HepG2 (cell line): ENCODE results near the gene CLN6. TPM values are rescaled to one million over a fixed set of nuclear protein-coding genes. Genes with fewer than 3 reads are reported as not detected.

ENCODE experiments used
- BRF2 ChIP-seq: sonication (generic); formaldehyde crosslinking; IDR thresholded peaks from 2 replicates; pipeline ENCODE4 v1.8.1; 2022; ENCODE audit warnings: mild to moderate bottlenecking, missing genetic modification reagents
- CERS6 ChIP-seq: sonication (generic); formaldehyde crosslinking; IDR thresholded peaks from 2 replicates; pipeline ENCODE4 v1.5.0; 2020; ENCODE audit warnings: missing genetic modification reagents
- CSRNP1 ChIP-seq: sonication (generic); formaldehyde crosslinking; IDR thresholded peaks from 2 replicates; pipeline ENCODE4 v1.8.1; 2023; ENCODE audit warnings: mild to moderate bottlenecking, missing genetic modification reagents
- E2F5 ChIP-seq: sonication (generic); formaldehyde crosslinking; conservative IDR thresholded peaks from 2 replicates; pipeline ENCODE4 v1.4.0; 2020; ENCODE audit warnings: missing genetic modification reagents
- ELF3 ChIP-seq: IDR thresholded peaks from 2 replicates; pipeline ENCODE4 v1.6.1; 2016; ENCODE audit warnings: missing genetic modification reagents, missing compliant biosample characterization
- HNRNPH1 ChIP-seq: fragments of 200-400 bp; formaldehyde crosslinking; optimal IDR thresholded peaks from 2 replicates; pipeline ENCODE3; 2017; ENCODE audit warnings: mild to moderate bottlenecking, low read depth, low read length
- IKZF4 ChIP-seq: sonication (generic); formaldehyde crosslinking; IDR thresholded peaks from 2 replicates; pipeline ENCODE4 v1.5.1; 2020; ENCODE audit warnings: borderline replicate concordance, mild to moderate bottlenecking, low read depth, missing genetic modification reagents; ENCODE audit errors: not compliant biosample characterization
- ISX ChIP-seq: sonication (generic); formaldehyde crosslinking; conservative IDR thresholded peaks from 2 replicates; pipeline ENCODE4 v1.5.0; 2020; ENCODE audit warnings: missing genetic modification reagents
- PAX8 ChIP-seq: sonication (generic); formaldehyde crosslinking; IDR thresholded peaks from 2 replicates; pipeline ENCODE4 v1.8.0; 2022; ENCODE audit warnings: mild to moderate bottlenecking, missing genetic modification reagents, borderline replicate concordance
- RCOR2 ChIP-seq: IDR thresholded peaks from 2 replicates; pipeline ENCODE4 v1.6.1; 2016; ENCODE audit warnings: missing biosample characterization, missing genetic modification reagents
- TERF1 ChIP-seq: sonication (generic); formaldehyde crosslinking; IDR thresholded peaks from 2 replicates; pipeline ENCODE4 v1.8.0; 2022; ENCODE audit warnings: mild to moderate bottlenecking, missing genetic modification reagents, moderate library complexity
- ZBTB37 ChIP-seq: sonication (generic); formaldehyde crosslinking; IDR thresholded peaks from 2 replicates; pipeline ENCODE4 v1.4.0; 2020; ENCODE audit warnings: mild to moderate bottlenecking, missing genetic modification reagents
- ZNF17 ChIP-seq: sonication (generic); formaldehyde crosslinking; IDR thresholded peaks from 2 replicates; pipeline ENCODE4 v1.5.0; 2020; ENCODE audit warnings: mild to moderate bottlenecking, missing genetic modification reagents
- ZNF224 ChIP-seq: sonication (generic); formaldehyde crosslinking; IDR thresholded peaks from 2 replicates; pipeline ENCODE4 v1.5.0; 2020; ENCODE audit warnings: mild to moderate bottlenecking, missing genetic modification reagents
- ZNF296 ChIP-seq: sonication (generic); formaldehyde crosslinking; conservative IDR thresholded peaks from 2 replicates; pipeline ENCODE4 v1.5.0; 2020; ENCODE audit warnings: mild to moderate bottlenecking, missing genetic modification reagents
- ZNF317 ChIP-seq: sonication (generic); formaldehyde crosslinking; IDR thresholded peaks from 2 replicates; pipeline ENCODE4 v1.5.0; 2020; ENCODE audit warnings: mild to moderate bottlenecking, missing genetic modification reagents
- ZNF468 ChIP-seq: sonication (generic); formaldehyde crosslinking; IDR thresholded peaks from 2 replicates; pipeline ENCODE4 v1.8.0; 2022; ENCODE audit warnings: mild to moderate bottlenecking, moderate library complexity, missing genetic modification reagents
- ZNF484 ChIP-seq: sonication (generic); formaldehyde crosslinking; IDR thresholded peaks from 2 replicates; pipeline ENCODE4 v1.5.1; 2020; ENCODE audit warnings: mild to moderate bottlenecking, low read depth, missing genetic modification reagents, borderline replicate concordance
- ZNF556 ChIP-seq: sonication (generic); formaldehyde crosslinking; IDR thresholded peaks from 2 replicates; pipeline ENCODE4 v1.4.0; 2020; ENCODE audit warnings: mild to moderate bottlenecking, missing genetic modification reagents, borderline replicate concordance
- ZNF660 ChIP-seq: sonication (generic); formaldehyde crosslinking; IDR thresholded peaks from 2 replicates; pipeline ENCODE4 v1.5.1; 2020; ENCODE audit warnings: mild to moderate bottlenecking, low read depth, missing genetic modification reagents, borderline replicate concordance
- ZNF724P ChIP-seq: sonication (generic); formaldehyde crosslinking; IDR thresholded peaks from 2 replicates; pipeline ENCODE4 v1.8.0; 2022; ENCODE audit warnings: missing genetic modification reagents, borderline replicate concordance
- polyA plus RNA-seq, 8 experiments: library from polyadenylated mRNA; depleted of rRNA in 3 of 8; stranded (reverse) in 7 of 8; unstranded in 1 of 8; fragments of >200 nt; fragmentation: Illumina TruSeq in 4 of 8; extraction: Trizol in 4 of 8; gene quantifications; 2 replicates each; pipeline versions ENCODE4 v1.2.1 to v1.2.3, GENCODE V29; 2011 to 2016; ENCODE audit warnings: low read depth in 4 of 8, missing spikeins in 1 of 8, mixed read lengths in 1 of 8; ENCODE audit not compliant: insufficient read depth in 1 of 8
- total RNA-seq, 5 experiments: library from RNA; depleted of rRNA; stranded (reverse); fragments of >200 nt; fragmentation: Illumina TruSeq; extraction: Trizol; gene quantifications; 2 replicates each; pipeline ENCODE4 v1.2.3, GENCODE V29; 2016; ENCODE audit warnings: low read depth in 1 of 5

The CLN6 gene
- total and polyA plus RNA-seq, 2 of the 13 experiments (the other 11 are each of a cell fraction or from before 2014, with no cell fraction given), result 24.9 to 27.1 TPM

GRCh38 chr15:68229386-68230156 lies at the start of gene CLN6 (continued):
- TF ChIP-seq BRF2 (CRISPR knock-in tag), result peak; percentile 69; the same call in 1 of the 2 replicates
- no peak for TF ChIP-seq ZNF468 (CRISPR knock-in tag)
- no peak for TF ChIP-seq ZNF660 (CRISPR knock-in tag)
- no peak for TF ChIP-seq ZBTB37 (CRISPR knock-in tag)
- 0 out of 2 replicates have a peak, but pooled peaks have one; percentile 3 for TF ChIP-seq TERF1 (CRISPR knock-in tag)
- no peak for TF ChIP-seq ZNF224 (CRISPR knock-in tag)
- peak; percentile 57 for TF ChIP-seq ELF3 (CRISPR knock-in tag)
- TF ChIP-seq PAX8 (CRISPR knock-in tag), result no peak; the same call in 1 of the 2 replicates
- TF ChIP-seq E2F5 (CRISPR knock-in tag), result peak; percentile 83
- no peak; the same call in 1 of the 2 replicates for TF ChIP-seq ZNF724P (CRISPR knock-in tag)
- TF ChIP-seq RCOR2 (CRISPR knock-in tag), result no peak
- 0 out of 2 replicates have a peak, but pooled peaks have one; percentile 19 for TF ChIP-seq CSRNP1 (CRISPR knock-in tag)
- TF ChIP-seq CERS6 (CRISPR knock-in tag), result no peak
- TF ChIP-seq ZNF296, result no peak
- TF ChIP-seq ZNF17, result no peak
- peak; percentile 75; the same call in 1 of the 2 replicates for TF ChIP-seq ZNF556 (CRISPR knock-in tag)
- no peak for TF ChIP-seq HNRNPH1
- peak; percentile 84; the same call in 1 of the 2 replicates for TF ChIP-seq ISX
- TF ChIP-seq ZNF317 (CRISPR knock-in tag), result peak; percentile 28; the same call in 1 of the 2 replicates
- no peak; the same call in 1 of the 2 replicates for TF ChIP-seq ZNF484
- peak; percentile 87 for TF ChIP-seq IKZF4
